ENCODE measurements around the gene RASSF5.
"Not testable (repeated sequence)": the region's sequence is repeated elsewhere in the genome, so short reads cannot be mapped to it uniquely, and the experiment has no call there.

Gene RASSF5

DNA sequence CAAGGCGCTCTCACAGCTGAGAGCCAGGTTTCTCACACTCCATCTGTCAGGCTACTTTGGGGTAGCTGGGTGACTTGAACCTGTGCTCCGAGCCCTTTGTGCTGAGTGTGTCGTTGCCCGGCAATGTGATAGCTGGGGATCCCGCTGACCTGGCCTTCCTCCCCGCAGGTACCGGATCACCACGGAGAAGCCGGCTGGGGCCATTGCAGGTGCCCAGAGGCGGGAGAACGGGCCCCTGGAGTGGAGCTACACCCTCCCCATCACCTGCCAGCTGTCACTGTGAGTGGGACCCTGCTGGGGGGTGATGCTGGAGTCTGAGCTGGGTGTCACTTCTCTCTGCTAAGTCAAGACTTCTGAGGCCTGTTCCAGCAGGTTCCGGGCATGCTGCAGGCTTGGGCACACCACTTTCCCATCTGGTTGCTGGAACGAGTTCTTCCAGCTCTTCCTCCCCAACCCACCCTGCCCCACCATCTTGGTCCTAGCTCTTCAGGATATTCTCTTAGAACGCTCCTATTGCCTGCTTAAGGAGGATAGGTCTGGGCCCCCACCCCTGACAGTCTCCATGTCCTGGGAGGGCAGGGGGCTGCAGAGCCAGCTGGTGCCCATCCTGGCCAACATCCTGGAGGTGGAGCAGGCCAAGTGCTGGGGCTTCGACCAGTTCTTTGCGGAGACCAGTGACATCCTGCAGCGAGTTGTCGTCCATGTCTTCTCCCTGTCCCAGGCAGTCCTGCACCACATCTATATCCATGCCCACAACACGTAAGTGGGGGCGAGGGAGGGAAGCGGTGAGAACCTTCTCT, 29.6 kb upstream of the RASSF5 start:
- no peak for DNase-seq

DNA sequence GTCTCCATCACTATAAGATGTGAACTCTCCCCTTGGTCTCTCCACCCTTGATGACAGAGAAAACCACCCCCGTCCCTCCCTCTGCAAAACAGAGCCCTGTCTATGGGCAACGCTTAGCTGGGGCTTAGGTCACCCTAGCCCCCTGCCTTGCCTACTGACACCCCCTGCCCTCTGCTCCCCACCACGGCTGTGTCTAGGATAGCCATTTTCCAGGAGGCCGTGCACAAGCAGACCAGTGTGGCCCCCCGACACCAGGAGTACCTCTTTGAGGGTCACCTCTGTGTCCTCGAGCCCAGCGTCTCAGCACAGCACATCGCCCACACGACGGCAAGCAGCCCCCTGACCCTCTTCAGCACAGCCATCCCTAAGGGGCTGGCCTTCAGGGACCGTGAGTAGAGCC, 28.6 kb upstream of the RASSF5 start:
- DNase-seq: no peak

GRCh38 chr1:206479183-206480125, 27.9 kb upstream of the RASSF5 start:
- peak; percentile 35 for DNase-seq

DNA sequence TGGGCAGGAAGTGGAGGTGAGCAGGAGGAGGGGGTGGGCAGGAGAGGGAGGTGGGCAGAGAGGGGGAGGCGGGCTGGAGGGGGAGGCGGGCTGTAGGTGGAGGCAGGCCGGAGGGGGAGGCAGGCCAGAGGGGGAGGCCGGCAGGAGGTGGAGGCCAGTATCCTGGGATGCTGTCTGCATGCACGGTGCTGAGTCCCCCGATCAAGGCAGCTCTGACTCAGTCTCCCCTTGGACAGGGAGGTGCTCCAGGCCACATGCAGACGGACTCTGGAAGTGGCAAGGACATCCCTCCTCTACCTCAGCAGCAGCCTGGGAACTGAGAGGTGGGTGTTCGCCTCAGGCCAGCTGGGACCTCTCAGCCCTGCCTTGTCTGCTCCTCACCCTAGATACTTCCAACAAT, 27.1 kb upstream of the RASSF5 start:
- no peak for DNase-seq

DNA sequence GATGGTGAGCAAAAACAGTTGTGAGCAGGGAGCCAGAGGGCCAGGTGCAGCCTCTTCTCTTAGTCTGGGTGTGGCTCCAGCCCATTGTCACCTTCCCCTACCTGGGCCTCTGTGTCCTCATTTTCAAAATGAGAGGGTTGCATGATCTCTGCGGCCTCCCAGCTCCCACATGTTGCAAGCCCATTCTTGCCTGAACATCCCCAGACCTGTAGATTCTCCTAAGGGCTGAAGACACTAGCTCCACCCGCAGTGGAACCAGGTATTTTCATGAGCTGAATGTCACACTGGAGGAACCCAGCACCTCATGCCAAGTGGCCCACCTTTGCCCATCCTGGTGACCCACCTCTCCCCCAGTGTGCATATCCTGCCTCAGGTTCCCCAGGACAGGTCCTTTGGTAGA, 24.7 kb upstream of the RASSF5 start:
- no peak for DNase-seq

DNA sequence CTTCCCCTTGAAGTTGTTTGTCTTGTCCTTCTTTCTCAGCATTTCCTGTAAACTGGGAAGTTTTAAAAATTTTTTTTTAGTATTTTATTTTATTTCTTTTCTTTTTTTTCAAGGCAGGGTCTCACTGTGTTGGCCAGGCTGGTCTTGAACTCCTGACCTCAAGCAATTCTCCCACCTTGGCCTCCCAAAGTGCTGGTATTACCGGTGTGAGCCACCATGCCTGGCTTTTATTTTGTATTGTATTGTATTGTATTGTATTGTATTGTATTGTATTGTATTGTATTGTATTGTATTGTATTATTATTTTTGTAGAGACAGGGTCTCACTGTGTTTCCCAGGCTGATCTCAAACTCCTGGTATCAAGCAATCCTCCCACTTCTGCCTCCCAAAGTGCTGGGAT, 23.5 kb upstream of the RASSF5 start:
- DNase-seq: not testable (repeated sequence)

DNA sequence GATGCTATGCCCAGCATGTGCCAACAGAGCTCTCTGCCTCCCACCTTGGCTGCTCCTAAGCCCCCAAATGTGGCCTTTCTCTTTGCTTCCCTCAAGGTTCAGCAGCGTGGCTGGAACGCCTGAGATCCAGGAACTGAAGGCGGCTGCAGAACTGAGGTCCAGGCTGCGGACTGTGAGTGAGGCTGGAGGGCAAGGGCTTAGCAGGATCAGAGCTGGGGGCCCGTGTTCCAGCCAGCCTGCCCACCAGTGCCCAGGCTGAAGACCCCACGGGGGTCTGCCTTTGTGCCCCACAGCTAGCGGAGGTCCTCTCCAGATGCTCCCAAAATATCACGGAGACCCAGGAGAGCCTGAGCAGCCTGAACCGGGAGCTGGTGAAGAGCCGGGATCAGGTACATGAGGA, 22.4 kb upstream of the RASSF5 start:
- no peak for DNase-seq

GRCh38 chr1:206486995-206487788, 20.1 kb upstream of the RASSF5 start:
- no peak for DNase-seq

DNA sequence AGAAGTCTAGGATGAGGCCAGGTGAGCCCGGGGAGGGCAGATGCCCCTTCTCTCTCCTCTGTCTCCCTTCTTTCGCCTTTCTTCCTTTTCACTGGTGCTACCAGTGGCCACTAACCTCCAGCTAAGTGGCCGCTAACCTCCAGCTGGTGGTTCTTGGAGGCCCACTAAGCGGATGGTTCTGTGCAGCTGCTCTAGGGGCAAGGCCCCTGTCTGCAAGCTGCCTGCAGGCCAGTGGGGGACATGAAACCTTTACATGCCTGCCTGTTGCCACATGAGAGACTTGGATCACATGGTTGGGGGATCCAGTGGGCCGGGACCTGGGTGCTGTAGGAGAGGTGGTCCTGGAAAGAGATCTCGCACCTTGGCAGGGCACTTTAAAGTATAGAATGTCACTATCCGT, 19.4 kb upstream of the RASSF5 start:
- no peak for DNase-seq

GRCh38 chr1:206488466-206488865, 18.9 kb upstream of the RASSF5 start:
- DNase-seq: no peak

GRCh38 chr1:206489980-206490770, 17.2 kb upstream of the RASSF5 start:
- no peak for DNase-seq

DNA sequence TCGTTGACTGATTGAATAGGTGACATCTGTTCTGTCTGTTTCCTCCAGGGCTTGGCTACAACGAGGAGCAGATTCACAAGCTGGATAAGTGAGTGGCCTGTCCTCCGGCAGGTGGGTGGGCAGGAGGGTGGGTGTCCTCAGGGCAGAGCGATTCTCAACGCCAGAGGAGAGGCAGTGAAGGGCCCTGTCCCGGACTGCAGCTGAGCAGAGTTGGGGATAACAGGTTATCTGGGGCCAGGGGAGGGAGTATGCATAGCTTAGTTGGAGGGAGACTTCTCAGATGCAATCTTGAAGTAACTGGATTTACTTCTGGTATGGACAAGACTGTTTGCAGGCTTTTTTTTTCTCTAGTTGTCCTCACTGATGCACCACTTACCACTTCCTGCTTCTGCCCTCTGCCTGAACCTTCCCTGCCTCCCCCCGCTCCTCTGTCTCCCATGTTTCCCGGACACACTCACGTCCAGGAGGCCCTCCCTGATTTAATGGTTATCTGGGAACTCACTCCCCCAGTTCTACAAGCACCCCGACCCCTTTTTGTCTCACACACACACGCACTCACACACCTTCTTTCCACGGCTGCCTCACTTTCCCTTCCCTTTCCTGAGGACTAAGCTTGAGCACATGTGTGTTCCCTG, 16.4 kb upstream of the RASSF5 start:
- no peak for DNase-seq

- DNase-seq: no peak
These were observed 15.7 kb upstream of the RASSF5 start for GRCh38 chr1:206491616-206492015.

GRCh38 chr1:206492589-206492988, 14.7 kb upstream of the RASSF5 start:
- no peak for DNase-seq

DNA sequence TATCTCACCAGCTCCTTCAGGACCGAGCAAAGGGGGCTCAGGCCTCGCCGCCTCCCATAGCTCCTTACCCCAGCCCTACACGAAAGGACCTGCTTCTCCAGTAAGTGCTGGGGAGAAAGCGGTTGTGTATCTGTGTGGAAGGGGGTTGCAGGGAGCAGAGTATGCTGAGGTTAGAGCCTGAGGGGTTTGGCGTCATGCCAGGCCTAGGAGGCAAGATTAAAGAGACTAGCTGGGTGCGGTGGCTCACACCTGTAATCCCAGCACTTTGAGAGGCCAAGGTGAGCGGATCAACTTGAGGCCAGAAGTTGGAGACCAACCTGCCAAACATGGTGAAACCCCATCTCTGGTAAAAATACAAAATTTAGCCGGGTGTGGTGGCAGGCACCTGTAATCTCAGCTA, 14.1 kb upstream of the RASSF5 start:
- no peak for DNase-seq

DNA sequence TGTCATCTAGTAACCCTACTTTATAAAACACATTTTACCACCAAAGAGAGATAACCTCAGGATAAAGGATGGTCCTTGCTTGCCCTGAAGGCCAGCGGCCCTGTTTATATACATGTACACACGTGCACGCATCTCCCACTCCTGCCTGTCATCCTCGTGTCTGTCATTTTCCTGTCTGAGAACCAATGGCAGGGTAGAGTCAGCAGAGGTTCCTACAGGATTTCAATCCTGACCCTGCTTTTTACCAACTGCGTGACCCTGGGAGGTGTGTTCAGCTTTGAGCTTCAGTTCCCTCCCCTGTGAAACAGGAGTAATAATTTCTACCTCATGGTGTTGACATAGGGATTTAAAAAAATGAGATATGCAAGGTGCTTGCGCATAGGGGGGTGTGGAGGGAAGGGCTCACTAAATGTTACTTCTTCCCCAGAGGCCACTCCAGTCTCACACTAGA, 12.3 kb upstream of the RASSF5 start:
- DNase-seq: no peak

DNA sequence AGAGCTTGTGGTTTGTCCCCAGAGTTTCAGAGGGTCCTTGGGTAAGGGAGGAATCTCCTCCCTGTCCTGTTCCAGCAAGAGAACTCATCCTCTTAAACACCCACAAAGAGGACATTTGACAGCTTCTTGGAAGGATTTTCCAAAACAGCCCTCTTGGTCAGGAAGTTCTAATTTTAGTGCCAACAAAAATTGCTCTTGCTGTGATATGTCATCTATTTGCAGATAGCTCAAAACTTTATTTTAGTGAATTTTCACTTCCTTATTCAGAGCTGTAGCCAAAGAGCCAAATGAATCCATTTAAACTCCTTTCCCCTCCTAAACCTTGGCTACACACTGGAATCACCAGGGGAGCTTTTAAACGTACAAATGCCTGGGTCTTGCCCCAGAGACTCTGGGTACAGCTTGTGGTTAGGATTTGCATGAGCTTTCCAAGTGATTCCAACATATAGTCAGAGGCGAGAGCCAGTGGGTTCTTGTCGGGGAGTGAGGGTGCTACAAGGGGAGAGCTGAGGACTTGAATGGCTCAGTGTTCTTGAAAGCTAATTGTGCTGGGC, 11.8 kb upstream of the RASSF5 start:
- no peak for DNase-seq

DNA sequence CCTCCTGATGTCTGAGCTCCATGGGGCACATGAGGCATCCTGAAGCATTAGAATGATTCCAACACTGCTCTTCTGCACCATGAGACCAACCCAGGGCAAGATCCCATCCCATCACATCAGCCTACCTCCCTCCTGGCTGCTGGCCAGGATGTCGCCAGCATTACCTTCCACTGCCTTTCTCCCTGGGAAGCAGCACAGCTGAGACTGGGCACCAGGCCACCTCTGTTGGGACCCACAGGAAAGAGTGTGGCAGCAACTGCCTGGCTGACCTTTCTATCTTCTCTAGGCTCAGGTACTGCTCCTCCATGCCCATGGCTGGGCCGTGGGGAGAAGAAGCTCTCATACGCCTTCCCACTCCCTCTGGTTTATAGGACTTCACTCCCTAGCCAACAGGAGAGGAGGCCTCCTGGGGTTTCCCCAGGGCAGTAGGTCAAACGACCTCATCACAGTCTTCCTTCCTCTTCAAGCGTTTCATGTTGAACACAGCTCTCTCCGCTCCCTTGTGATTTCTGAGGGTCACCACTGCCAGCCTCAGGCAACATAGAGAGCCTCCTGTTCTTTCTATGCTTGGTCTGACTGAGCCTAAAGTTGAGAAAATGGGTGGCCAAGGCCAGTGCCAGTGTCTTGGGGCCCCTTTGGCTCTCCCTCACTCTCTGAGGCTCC, 11.1 kb upstream of the RASSF5 start:
- DNase-seq: no peak

- DNase-seq: no peak
These were observed 10.0 kb upstream of the RASSF5 start for GRCh38 chr1:206497363-206497762.

DNA sequence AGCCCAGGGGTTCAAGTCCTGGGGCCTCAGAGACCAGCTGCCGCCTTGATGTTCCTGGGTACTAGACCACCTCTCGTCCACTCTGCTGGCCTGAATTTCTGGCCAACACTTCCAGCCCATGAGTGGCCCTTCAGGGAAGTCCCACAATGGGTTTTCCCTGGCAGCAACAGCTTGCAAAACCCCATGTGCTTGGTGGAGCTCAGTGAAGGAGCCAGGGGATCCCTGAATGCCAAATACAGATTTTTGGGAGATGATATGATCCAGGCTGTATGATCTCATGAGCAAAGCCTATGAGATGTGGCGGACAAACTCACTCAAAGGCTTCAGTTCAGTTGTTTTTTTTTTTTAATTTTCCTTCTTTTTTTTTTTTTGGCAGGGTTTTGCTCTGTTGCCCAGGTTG, 9.6 kb upstream of the RASSF5 start:
- no peak for DNase-seq

- DNase-seq: no peak
These were observed 8.6 kb upstream of the RASSF5 start for GRCh38 chr1:206498685-206499084.
